Panc1 (cell line): Measurements from ENCODE around the gene TPRN. TPM values are rescaled to one million over a fixed set of nuclear protein-coding genes. Genes with fewer than 3 reads are reported as not detected.

Source experiments
- ATAC-seq: fragments of 200-7000 bp; cut with Tn5 transposase; 2 replicates; pipeline ENCODE4 v1.9.1; 2020; ENCODE audit warnings: mild to moderate bottlenecking, moderate library complexity
- BruUV-seq: library from RNA; stranded (reverse); fragments of 400-500 nt; replicated peaks from 2 replicates; lab custom pipeline; 2021; lab: Mats Ljungman, UMichigan
- CTCF ChIA-PET: fragments of 300-600 bp; sonication (Branson Sonifier 250); formaldehyde crosslinking; loops from one replicate; lab custom pipeline; 2022; ENCODE audit warnings: antibody characterized with exemption; lab: Charles Lee
- POLR2A ChIA-PET: fragments of 300-600 bp; sonication (Branson Sonifier 250); formaldehyde crosslinking; loops from one replicate; lab custom pipeline; 2022; ENCODE audit warnings: antibody characterized with exemption; lab: Charles Lee
- DNase-seq: peaks from one replicate; pipeline ENCODE4 v3.0.0-alpha.2; 2010; ENCODE audit warnings: low read depth, low spot score
- H3K27ac ChIP-seq: 2 replicates; pipeline ENCODE4 v1.5.1; 2011; ENCODE audit warnings: mild to moderate bottlenecking, low read length, inconsistent platforms
- H3K27me3 ChIP-seq: fragments of 200-500 bp; sonication (Bioruptor generic); 2 replicates; pipeline ENCODE4 v1.6.0; 2014; ENCODE audit warnings: low read length, inconsistent platforms; ENCODE audit not compliant: control insufficient read depth, insufficient read depth
- H3K36me3 ChIP-seq: fragments of 200-500 bp; sonication (Bioruptor generic); 2 replicates; pipeline ENCODE4 v1.5.1; 2014; ENCODE audit warnings: inconsistent platforms, mild to moderate bottlenecking, low read length, moderate library complexity; ENCODE audit not compliant: control insufficient read depth, insufficient read depth
- H3K4me1 ChIP-seq: 2 replicates; pipeline ENCODE4 v1.5.1; 2011; ENCODE audit warnings: inconsistent platforms, mild to moderate bottlenecking, low read length, moderate library complexity; ENCODE audit not compliant: control insufficient read depth, insufficient read depth
- H3K4me3 ChIP-seq, 2 experiments: 2 replicates each; pipeline ENCODE4 v1.5.1; 2011 to 2012; ENCODE audit warnings: low read depth in 2 of 2, low read length in 2 of 2, mild to moderate bottlenecking in 2 of 2, inconsistent platforms in 1 of 2, moderate library complexity in 1 of 2
- H3K9me3 ChIP-seq: fragments of 200-500 bp; sonication (Bioruptor generic); 2 replicates; pipeline ENCODE4 v1.5.1; 2014; ENCODE audit warnings: low read depth, mild to moderate bottlenecking, inconsistent platforms, low read length, moderate library complexity; ENCODE audit not compliant: control insufficient read depth, insufficient read depth
- POLR2AphosphoS5 ChIP-seq: IDR thresholded peaks from 2 replicates; pipeline ENCODE4 v1.6.1; 2012; ENCODE audit warnings: mild to moderate bottlenecking, low read depth, low read length, moderate library complexity
- SIN3A ChIP-seq: IDR thresholded peaks from 2 replicates; pipeline ENCODE4 v1.6.1; 2012; ENCODE audit warnings: low read depth, mild to moderate bottlenecking, low read length, moderate library complexity, borderline replicate concordance; ENCODE audit not compliant: insufficient read depth
- TCF7L2 ChIP-seq: IDR thresholded peaks from 2 replicates; pipeline ENCODE4 v1.6.1; 2011; ENCODE audit warnings: mild to moderate bottlenecking, low read depth, low read length, inconsistent platforms
- in situ Hi-C: cut with HindIII; loops from 2 replicates; pipeline ENCODE4 v1.10.0; 2016; ENCODE audit warnings: low sequenced_read_pairs, low pct_unique_long_range_greater_than_20kb
- intact Hi-C: fragments of 100-400 bp; cut with micrococcal nuclease; formaldehyde crosslinking; loops from one replicate; pipeline ENCODE4 v1.10.0; 2022; ENCODE audit not compliant: unreplicated experiment
- total RNA-seq: library from RNA; stranded (reverse); gene quantifications from one replicate; pipeline ENCODE4 v1.2.1, GENCODE V29; 2021; ENCODE audit not compliant: unreplicated experiment
- TF ChIP-seq, protein P1 (sequence below), 2 experiments: IDR thresholded peaks; 2 replicates each; pipeline ENCODE4 v1.6.1; 2011 to 2012; ENCODE audit warnings: low read depth in 2 of 2, control low read depth in 1 of 2, low read length in 1 of 2, mild to moderate bottlenecking in 1 of 2, moderate library complexity in 1 of 2; ENCODE audit not compliant: insufficient read depth in 1 of 2
- TF ChIP-seq, protein P2 (sequence below): fragments of 450-650 bp; IDR thresholded peaks from 2 replicates; pipeline ENCODE4 v1.5.1; 2017; ENCODE audit warnings: mild to moderate bottlenecking

The TPRN gene
- total RNA-seq, 1 experiment from 2014 or later = 21.7 TPM

DNA sequence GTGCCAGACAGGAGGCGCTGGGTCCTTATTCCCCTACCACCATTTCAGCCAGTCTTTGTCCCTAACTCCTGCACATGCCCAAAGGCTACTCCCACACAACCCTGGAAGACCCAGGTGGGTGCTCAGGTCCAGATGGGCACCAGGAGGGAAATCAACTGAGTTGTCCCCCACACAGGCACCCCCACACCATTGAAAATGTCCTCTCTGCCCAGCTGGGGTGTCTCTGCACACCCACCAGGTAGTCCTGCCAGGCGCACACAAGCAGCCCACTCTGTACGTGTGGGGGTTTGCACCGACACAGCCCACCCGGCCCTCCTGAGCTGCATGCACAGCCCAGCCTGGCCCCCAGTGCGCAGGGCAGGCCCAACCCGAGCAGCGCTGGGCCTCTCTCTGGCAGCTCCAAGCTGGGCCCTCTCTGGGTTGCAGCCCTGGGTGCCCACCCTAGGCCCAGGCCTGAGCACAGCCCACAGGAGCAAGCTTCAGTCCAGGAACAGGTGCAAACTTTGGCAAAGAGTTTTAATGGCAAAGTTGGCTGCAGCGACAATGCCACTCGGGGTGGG, 19.3 kb upstream of the TPRN start:
- Histone ChIP-seq H3K9me3 (no peaks in the 10 kb centered on the region), H3K27me3 (no peaks in the 10 kb centered on the region), H3K27ac (no peak overlapping the region), H3K36me3 (peaks cover 2% of the 10 kb centered on the region; the same call in 1 of the 2 replicates), H3K4me3 (no peak overlapping the region), H3K4me1 (peaks cover 29% of the 10 kb centered on the region)
- TF ChIP-seq SIN3A (no peak), TCF7L2 (no peak), POLR2AphosphoS5 (no peak)
- TF ChIP-seq, protein P1, sequence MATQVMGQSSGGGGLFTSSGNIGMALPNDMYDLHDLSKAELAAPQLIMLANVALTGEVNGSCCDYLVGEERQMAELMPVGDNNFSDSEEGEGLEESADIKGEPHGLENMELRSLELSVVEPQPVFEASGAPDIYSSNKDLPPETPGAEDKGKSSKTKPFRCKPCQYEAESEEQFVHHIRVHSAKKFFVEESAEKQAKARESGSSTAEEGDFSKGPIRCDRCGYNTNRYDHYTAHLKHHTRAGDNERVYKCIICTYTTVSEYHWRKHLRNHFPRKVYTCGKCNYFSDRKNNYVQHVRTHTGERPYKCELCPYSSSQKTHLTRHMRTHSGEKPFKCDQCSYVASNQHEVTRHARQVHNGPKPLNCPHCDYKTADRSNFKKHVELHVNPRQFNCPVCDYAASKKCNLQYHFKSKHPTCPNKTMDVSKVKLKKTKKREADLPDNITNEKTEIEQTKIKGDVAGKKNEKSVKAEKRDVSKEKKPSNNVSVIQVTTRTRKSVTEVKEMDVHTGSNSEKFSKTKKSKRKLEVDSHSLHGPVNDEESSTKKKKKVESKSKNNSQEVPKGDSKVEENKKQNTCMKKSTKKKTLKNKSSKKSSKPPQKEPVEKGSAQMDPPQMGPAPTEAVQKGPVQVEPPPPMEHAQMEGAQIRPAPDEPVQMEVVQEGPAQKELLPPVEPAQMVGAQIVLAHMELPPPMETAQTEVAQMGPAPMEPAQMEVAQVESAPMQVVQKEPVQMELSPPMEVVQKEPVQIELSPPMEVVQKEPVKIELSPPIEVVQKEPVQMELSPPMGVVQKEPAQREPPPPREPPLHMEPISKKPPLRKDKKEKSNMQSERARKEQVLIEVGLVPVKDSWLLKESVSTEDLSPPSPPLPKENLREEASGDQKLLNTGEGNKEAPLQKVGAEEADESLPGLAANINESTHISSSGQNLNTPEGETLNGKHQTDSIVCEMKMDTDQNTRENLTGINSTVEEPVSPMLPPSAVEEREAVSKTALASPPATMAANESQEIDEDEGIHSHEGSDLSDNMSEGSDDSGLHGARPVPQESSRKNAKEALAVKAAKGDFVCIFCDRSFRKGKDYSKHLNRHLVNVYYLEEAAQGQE (IDR thresholded peaks at IDR 0.05; ENCODE audit: insufficient read depth in 1 of 2, low read depth in 2 of 2, low read length in 1 of 2) = no peak
- TF ChIP-seq, protein P2, sequence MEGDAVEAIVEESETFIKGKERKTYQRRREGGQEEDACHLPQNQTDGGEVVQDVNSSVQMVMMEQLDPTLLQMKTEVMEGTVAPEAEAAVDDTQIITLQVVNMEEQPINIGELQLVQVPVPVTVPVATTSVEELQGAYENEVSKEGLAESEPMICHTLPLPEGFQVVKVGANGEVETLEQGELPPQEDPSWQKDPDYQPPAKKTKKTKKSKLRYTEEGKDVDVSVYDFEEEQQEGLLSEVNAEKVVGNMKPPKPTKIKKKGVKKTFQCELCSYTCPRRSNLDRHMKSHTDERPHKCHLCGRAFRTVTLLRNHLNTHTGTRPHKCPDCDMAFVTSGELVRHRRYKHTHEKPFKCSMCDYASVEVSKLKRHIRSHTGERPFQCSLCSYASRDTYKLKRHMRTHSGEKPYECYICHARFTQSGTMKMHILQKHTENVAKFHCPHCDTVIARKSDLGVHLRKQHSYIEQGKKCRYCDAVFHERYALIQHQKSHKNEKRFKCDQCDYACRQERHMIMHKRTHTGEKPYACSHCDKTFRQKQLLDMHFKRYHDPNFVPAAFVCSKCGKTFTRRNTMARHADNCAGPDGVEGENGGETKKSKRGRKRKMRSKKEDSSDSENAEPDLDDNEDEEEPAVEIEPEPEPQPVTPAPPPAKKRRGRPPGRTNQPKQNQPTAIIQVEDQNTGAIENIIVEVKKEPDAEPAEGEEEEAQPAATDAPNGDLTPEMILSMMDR = no peak
- ATAC-seq (no peak), DNase-seq (no peak)
- in situ Hi-C loops (no loop called here), intact Hi-C loops (no loop called here)
- ChIA-PET CTCF (interaction anchor here (1.5 kb wide), 1 partner anchor 16 kb away, joined by 12 read pairs; no protein-coding TSS in a partner anchor), POLR2A (no interaction called here)
- BruUV-seq = no TSS peak

DNA sequence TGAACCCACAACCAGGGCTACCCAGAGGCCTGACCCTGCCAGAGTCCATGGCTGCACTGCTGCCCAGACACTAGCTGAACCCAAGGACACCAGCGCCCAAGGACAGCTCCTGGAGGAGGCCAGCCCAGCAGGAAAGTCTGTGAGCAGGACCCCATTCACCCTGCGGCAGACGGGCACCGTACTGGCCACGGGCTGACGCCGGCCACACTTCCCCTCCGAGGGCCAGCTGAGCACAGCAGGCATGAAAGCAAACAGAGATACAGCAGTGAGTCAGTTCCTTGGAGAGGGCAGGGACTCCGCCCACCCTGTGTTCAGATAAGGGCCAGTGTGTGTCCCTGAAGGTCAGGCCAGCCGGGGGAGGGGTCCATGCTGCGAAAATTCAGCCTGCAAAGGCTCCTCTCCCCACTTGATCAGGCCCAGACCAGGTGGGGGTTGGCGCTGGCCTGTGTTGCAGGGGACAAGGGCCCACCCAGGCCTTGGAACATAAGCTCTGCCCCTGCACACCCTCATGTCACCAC, 18.3 kb upstream of the TPRN start:
- BruUV-seq = no TSS peak
- ATAC-seq (peak; percentile 42), DNase-seq (no peak)
- intact Hi-C loops (no loop called here), in situ Hi-C loops (no loop called here)
- peak overlapping the region; percentile 86 for H3K27ac ChIP-seq
- TF ChIP-seq POLR2AphosphoS5 (peak; percentile 37; the same call in 1 of the 2 replicates), TCF7L2 (peak; percentile 48; the same call in 1 of the 2 replicates)
- TF ChIP-seq, protein P1 (IDR thresholded peaks at IDR 0.05; ENCODE audit: insufficient read depth in 1 of 2, low read depth in 2 of 2, low read length in 1 of 2) = no peak
- H3K9me3 ChIP-seq = no peaks in the 10 kb centered on the region
- H3K27me3 ChIP-seq = no peaks in the 10 kb centered on the region
- peaks cover 2% of the 10 kb centered on the region; the same call in 1 of the 2 replicates for H3K36me3 ChIP-seq
- ChIA-PET POLR2A (no interaction called here), CTCF (interaction anchor here (1.5 kb wide), 1 partner anchor 15 kb away, joined by 12 read pairs; no protein-coding TSS in a partner anchor)
- peaks cover 26% of the 10 kb centered on the region for H3K4me1 ChIP-seq
- H3K4me3 ChIP-seq = peak overlapping the region; percentile 33 to 48; a peak in 2 of 4 replicates
